Measurements from ENCODE around the gene NACC2. TPM values are rescaled to one million over a fixed set of nuclear protein-coding genes. Genes with fewer than 3 reads are reported as not detected.
A peak's percentile ranks its signal among the peaks of the same experiment; 100 is the strongest.

The NACC2 gene
- total and polyA plus RNA-seq, 2 experiments from 2014 or later, result 3.8 to 20.8 TPM

GRCh38 chr9:136074706-136075105, 20.4 kb downstream of the NACC2 start:
- no peak overlapping the region for H3K4me3 ChIP-seq
- 0 out of 3 replicates have a peak, but pooled peaks cover under 1% of the 10 kb centered on the region for H3K9me3 Mint-ChIP-seq
- no peak overlapping the region for H3K4me3 Mint-ChIP-seq
- peaks cover 11% of the 10 kb centered on the region for H3K27me3 Mint-ChIP-seq (ENCODE audit: insufficient read depth, low read depth, poor library complexity)
- no peak for TF ChIP-seq ZNF462 (CRISPR knock-in tag; IDR thresholded peaks at IDR 0.05)
- TF ChIP-seq ZNF331 (CRISPR knock-in tag; IDR thresholded peaks at IDR 0.05; ENCODE audit: low read depth), result no peak
- no peak for TF ChIP-seq CTCF (conservative IDR thresholded peaks at IDR 0.05; ENCODE audit: low read depth in 2 of 2)
- H4K20me1 ChIP-seq (replicated peaks; ENCODE audit: insufficient read depth), result no peaks in the 10 kb centered on the region
- H3K4me1 Mint-ChIP-seq, result peaks cover 13% of the 10 kb centered on the region; the same call in 2 of the 3 replicates
- H3K9me2 ChIP-seq (ENCODE audit: insufficient read depth), result no peaks in the 10 kb centered on the region
- H3K4me2 ChIP-seq, result no peak overlapping the region
- no peak overlapping the region for H3K27ac ChIP-seq (ENCODE audit: low read depth)
- no peaks in the 10 kb centered on the region; the same call in 2 of the 3 replicates for H3K36me3 Mint-ChIP-seq (ENCODE audit: low read depth)
- no peaks in the 10 kb centered on the region for H3K79me2 ChIP-seq (replicated peaks; ENCODE audit: insufficient read depth)
- H3K36me3 ChIP-seq (ENCODE audit: insufficient read depth), result no peaks in the 10 kb centered on the region
- DNase-seq (ENCODE audit: low spot score) (peak; percentile 41), ATAC-seq (peak; percentile 48)
- no peaks in the 10 kb centered on the region for H3K4me1 ChIP-seq (ENCODE audit: insufficient read depth)
- no peaks in the 10 kb centered on the region for H3K27me3 ChIP-seq (ENCODE audit: insufficient read depth)
- H2AFZ ChIP-seq, result no peak overlapping the region
- no peak overlapping the region for H3K27ac Mint-ChIP-seq
- no peaks in the 10 kb centered on the region for H3F3A ChIP-seq (replicated peaks; ENCODE audit: low read depth)
